GM19467 (cell line): ENCODE results near the gene SCD.
A peak's percentile ranks its signal among the peaks of the same experiment; 100 is the strongest.
"Not testable (repeated sequence)": the region's sequence is repeated elsewhere in the genome, so short reads cannot be mapped to it uniquely, and the experiment has no call there.

Experiments
- ATAC-seq: cut with Tn5 transposase; IDR thresholded peaks from one replicate; pipeline ENCODE4 v1.9.1; 2021; ENCODE audit warnings: mild to moderate bottlenecking, moderate library complexity; ENCODE audit not compliant: unreplicated experiment

SCD gene

DNA sequence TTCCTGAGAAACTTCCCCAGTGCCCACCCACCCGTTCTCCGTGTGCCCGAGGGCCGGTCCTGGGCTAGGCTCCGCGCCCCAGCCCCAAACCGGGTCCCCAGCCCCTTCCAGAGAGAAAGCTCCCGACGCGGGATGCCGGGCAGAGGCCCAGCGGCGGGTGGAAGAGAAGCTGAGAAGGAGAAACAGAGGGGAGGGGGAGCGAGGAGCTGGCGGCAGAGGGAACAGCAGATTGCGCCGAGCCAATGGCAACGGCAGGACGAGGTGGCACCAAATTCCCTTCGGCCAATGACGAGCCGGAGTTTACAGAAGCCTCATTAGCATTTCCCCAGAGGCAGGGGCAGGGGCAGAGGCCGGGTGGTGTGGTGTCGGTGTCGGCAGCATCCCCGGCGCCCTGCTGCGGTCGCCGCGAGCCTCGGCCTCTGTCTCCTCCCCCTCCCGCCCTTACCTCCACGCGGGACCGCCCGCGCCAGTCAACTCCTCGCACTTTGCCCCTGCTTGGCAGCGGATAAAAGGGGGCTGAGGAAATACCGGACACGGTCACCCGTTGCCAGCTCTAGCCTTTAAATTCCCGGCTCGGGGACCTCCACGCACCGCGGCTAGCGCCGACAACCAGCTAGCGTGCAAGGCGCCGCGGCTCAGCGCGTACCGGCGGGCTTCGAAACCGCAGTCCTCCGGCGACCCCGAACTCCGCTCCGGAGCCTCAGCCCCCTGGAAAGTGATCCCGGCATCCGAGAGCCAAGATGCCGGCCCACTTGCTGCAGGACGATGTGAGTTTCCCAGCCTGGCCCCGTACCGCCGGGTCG, at the start of gene SCD:
TSS of gene SCD (plus strand) at position 469 of the 803 bp plus-strand sequence. CDS start at position 741, 272 bp downstream.
- ATAC-seq = peak; percentile 81

DNA sequence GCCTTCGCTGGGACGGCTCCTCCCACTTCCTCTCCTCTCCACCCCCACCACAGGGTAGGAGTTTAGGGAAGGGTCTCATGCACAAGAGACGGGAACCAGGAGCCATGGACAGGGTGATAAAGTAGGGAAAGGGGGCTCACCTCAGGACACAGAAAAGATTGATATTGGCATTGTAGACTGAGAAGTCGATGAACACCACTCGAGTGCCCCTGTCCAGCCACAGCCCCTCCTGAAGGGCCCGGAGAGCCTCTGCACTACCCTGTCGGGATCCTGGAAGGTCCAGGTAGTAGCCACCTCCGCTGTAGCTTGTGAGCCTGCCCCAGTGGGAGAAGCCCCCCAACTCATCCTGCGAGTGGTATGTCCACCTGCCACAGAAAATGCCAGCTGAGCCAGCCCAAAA, 49.8 kb upstream of the SCD start:
- ATAC-seq = no peak

DNA sequence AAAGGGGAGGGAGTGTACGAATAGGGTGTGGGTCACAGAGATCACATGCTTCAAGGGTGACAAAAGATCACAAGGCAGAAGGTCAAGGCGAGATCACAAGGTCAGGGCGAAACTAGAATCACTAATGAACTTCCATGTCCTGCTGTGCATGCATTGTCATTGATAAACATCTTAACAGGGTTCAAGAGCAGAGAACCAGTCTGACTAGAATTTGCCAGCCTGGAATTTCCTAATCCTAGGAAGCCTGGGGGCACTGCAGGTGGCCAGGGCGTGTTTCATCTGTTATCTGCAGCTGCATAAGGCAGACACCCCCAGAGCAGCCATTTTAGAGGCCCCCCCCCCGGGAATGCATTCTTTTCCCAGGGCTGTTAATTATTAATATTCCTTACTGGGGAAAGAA, 45.9 kb upstream of the SCD start:
- ATAC-seq = not testable (repeated sequence)

DNA sequence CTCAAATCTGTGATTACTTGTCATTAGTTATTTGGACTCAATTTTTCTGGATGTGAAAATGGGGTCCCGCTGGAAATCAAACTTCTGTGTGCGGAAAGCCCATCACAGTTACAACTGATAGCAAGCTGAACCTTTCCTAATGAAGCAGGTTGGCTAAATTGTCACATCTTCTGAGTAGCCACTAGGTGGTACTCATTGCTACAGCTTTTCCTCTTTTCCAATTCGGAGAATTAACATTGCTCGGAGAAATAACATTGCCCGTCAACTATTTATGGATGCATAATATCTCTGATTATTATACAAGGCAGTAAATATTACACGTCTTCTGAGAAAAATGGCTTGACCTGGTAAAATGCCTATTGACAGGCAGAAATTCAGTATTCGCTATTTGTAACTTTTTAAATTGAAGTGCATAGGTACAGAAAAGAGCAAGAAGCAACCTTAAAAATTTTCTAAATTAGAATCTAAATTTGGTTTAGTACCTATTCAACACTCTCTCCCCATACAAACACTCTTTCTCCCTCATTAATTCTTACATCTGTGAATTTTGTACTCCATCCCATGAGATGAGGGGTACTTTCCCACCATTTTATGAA, 43.2 kb upstream of the SCD start:
- no peak for ATAC-seq

DNA sequence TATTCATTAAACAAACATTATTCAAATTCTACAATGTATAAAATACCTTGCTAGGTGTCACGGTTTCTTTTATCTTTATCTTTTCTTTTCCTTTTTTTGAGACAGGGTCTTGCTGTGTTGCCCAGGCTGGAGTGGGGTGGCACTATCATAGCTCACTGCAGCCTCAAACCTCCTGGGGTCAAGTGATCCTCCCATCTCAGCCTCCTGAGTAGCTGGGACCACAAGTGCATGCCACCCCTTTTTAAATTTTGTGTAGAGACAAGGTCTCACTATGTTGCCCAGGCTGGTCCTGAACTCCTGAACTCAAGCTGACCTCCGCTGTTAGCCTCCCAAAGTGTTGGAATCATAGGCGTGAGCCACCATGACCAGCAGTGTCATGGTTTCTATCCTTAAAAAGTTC, 42.6 kb upstream of the SCD start:
- no peak for ATAC-seq

DNA sequence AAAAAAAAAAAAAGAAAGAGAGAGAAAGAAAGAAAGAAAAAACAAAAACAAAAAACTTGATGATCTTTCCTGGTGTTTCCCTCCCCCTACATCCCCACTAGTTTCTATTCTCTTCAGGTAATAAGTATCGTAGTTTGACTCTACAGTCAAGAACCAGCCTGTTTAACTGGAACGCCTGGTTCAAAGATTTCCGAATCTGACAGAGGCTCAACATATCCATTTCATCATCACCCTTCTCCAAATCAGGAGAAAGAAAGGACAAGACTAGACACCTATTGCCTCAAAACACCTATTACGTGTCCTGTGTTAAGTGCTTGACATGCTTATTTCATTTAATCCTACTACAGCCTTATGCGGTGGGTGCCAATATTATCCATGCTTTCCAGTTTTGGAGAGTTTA, 40.2 kb upstream of the SCD start:
- ATAC-seq = no peak

DNA sequence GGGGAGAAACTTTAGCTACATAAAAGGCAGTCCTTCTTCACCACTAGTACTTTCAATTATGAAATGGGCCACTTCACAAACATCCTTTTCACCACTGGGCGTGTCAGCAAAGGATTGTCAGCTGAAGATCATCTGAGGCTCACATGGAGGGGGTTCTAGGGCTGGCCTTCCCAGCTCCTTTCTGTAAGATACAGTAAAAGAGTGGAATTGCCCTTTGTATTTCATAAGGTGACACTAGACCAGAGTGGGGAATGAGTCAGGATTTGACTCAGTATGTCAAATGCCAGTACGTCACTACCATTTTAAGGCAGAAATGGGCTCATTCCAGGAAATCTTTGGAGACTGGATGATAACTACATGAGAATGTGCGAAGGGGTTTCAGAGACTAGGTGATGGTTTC, 39.3 kb upstream of the SCD start:
- no peak for ATAC-seq

DNA sequence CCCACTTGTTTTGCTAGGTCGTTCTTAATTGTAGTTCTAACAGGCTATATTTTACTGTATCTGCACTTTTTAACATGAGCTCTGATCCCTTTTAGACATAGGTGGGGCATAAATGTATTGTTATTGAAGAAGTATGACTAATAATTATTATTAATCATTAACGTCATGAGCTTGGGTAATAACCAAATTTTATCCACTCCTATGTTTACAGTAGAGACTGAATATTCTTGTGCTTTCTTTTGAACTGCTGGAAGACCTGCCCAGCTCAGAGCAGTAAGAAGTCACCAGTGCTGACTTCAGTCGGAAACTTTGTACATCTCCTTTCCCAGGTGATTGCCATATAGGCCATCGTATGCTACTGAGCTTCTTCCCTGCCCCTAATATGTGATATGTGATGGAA, 35.7 kb upstream of the SCD start:
- no peak for ATAC-seq

DNA sequence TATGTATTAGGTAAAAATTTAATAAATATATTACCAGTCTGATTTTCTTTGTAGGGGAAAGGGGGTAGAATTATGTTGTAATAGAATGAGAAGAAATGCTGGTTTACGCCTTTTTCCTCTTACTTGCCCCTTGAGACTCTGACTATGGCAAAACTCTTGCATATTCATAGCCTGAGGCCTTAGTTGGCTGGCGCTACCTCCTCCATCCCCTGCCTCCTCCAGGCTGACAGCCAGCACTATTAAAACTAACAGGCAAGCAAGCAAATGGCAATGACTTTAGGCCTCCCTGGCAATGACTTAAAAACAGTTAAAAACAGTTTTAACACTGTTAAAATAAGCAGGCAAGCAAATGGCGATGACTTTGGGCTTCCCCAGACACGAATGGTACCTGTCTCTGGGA, 31.4 kb upstream of the SCD start:
- ATAC-seq = no peak

DNA sequence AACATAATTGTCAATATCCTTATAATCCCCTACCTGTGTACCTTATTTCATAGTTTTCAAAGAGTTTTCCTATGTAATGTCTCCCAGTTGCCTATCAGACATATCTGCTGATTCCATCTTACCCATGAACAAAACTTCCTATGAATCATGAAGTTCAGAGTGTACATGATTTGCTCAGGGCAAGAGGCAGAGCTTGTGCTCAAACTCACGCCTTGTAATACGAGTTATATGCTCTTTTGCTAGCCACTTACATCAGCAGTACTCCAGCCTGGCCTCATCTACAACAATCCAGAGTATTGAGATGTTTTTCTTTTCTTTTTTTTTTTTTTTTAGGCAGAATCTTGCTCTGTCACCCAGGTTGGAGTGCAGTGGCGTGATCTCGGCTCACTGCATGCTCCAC, 28.8 kb upstream of the SCD start:
- ATAC-seq = no peak

DNA sequence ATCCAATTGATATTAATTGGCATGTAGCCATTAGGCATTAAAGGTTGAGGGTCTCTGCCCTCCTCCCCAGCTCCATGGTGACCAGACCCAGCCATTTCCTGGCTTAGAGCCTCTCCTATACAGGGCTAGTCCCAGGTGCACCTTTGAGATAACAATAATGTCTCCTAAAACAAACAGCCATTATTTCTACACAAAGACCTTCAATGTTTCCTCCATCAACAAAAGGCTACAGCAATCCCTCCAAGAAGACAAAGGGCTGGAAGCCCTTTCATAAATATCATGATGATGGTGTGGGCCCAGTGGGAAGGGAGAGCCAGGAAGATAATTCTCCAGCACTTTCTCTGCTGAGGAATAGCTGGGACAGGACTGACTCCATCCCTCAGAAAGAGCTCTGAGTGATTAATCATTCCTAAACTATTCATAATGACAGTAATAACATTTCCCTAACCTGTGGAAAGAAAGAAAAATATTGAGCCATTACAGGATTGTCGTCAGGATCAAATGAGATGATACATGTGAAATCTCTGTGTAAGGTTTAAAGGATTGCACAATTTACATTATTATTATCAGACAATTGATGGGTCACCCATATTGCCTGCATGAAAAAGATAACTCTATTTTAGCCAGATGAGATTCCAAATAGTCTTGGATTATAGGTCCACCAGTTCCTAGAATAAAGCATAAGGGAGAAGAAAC, 27.2 kb upstream of the SCD start:
- no peak for ATAC-seq

DNA sequence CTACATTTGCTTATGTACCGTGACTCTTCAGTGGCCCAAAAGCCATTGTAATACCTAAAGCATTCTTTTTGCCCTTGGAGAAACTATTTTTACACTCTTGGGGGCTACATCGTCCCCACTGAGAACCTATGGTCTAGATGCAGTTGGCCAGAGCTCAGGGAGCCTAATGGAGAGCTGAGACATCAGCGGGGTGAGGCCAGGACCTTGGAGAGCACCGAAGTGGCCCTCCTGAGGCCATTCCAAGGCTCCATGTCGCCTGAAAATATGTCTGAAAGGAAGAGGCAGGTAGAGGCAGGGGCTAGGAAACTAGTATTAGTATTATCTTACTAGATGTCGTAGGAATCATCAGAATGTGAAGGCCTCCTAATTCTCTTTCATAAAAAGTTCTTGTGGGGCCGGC, 21.9 kb upstream of the SCD start:
- no peak for ATAC-seq

DNA sequence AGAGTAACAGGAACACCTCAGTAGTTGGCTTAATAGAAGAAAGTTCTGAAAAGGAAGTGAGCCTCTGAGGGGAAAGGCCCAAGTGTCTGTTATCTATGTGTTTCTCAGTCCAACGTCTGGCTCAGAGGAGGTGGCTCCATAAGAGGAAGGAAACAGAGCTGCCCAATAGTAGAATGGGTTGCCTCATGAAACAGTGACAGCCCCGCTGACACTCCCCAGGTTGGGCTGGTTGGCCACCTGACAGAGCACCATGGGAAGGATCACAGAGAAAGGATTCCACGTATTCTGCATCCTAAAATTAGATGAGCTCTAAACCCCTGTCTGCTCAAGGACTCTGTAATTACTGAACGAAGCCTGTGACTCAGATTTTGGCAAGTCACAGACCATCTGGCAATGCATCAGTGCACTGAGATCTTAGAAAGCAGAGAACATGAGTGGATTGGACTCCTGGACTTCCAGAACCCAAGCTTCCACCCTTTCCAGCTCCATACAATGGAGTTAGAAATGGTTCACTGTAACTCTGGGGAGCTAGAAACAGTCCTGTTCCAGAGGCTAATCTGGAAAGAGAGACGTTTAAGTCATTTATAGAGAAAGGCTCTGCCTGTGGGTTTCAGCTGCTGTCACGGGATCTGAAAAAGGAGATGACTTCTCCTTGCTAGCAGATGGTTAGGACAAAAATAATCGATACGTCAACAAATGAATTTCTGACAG, 19.9 kb upstream of the SCD start:
- peak; percentile 95 for ATAC-seq

DNA sequence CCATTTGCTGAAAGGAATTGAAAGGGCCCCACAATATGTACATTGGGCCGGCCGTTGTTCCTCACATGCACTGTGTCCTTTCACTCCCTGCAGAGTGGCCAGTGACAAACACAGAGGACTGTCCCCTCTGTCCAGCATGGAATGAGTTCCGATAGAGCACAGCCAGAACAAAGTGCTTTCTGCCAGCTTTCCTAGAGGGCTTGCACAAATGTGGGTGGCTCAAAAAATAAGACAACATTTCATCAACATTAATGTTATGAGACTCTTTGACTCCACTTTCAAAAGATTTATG, 19.4 kb upstream of the SCD start:
- ATAC-seq = no peak

DNA sequence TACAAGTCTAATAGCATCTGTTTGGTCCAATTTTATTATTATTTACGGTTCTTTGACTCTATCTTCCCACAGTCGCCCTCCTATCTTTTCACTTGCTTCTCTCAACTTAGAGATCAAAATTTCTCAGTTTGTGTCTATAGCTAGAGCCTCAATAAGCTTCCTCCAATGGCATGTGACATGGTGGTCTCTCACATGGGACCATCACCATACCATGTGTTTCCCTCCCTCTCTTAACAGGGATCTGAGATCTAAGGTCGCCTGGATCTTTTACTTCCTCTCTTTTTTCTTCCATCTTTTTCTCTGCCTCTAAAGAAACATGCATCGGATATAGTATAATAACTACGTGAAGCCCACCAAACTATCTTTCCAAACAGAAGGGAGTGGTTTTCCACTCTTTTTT, 18.8 kb upstream of the SCD start:
- no peak for ATAC-seq

DNA sequence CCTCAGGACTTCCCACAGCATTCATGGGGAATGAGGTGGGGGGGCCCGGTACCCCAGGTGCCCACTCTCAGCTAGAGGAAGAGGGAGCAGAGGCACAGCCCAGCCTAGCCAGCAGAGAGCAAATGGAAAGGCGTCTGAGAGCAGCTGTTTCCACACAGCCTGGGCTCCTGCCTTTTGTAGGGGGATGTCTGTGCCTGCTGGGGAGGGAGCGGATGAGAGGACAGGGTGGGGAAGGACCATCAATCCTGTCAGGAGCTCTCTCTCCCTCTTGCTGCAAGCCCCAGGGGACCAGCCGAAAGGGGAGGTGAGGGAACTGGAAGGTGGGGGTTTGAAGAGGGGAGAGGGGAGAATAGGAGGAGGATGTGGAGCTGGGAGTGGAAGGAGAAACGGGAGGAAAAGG, 17.0 kb upstream of the SCD start, which contains the start of gene PKD2L1:
TSS of gene PKD2L1 (minus strand) at position 150 of the 400 bp plus-strand sequence. CDS start at position 25, 125 bp downstream.
- no peak for ATAC-seq

DNA sequence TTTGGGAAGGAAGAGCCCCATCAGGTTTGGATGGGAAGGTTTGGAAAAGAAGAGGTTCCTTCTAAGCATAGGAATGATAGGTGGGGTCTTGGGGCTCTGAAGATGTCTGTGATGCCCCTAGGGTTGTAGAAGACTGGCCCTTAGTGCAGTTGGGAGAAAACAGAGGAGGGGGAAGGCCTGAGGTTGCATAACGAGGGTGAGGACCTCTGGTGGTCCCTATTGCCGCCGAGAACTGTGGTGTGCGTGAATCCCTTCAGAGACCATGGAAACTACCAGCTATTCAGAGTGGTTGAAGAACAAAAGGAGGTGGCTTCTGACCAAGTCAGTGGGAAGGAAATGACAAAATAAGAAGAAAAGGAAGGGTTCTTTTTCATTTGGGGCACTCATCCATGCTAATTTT, 13.9 kb upstream of the SCD start:
- ATAC-seq = no peak

DNA sequence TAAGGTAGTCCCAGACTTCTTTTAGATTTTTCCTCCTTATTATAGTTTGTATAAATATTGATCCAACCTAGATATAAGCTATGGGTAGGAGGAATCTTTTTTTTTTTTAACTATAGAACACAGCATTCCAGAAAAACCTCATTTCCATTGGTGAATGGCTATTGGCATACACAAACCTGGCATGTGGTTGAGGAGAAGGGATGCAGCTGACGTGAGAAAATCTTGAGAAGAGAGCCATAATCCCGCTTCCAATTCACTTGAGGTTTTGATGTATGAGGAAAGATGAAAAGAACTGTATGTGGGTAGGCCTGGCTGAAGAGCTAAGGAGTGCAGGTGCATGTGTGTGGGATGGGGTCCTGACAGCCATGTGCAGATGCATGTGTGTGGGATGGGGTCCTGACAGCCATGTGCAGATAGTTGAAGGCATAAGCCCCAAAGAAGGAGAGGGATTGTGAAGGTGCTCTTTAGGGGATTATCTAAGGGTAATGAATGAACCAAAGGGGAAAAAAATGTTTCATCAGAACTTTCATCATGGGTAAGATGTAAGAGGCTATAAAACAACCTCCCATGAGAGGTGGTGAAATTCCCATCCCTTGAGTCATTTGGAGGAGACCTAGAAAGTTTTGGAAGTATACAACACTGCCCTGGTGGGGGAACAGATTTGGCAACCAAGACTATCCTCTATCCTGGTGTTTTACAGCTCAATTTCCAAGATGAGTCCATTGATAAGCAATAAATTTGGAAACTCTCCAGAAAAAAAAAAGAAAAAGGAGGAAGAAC, 13.2 kb upstream of the SCD start:
- no peak for ATAC-seq

DNA sequence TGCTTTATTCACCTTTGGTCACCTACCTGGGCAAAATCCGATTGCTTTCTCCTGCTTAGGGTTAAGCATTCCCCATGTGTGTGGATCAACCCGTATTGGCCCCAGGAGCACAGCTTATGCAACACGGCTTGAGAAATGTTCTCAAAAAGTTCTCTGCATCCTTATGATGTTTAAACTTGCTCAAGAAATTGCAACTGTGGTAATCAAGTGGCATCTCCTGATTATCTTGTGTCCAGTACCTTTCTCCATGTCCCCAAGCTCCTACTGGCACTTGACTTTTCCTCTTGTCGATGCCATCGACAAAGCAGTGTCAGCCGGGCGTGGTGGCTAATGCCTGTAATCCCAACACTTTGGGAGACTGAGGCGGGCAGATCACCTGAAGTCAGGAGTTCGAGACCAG, 12.3 kb upstream of the SCD start:
- ATAC-seq = no peak

DNA sequence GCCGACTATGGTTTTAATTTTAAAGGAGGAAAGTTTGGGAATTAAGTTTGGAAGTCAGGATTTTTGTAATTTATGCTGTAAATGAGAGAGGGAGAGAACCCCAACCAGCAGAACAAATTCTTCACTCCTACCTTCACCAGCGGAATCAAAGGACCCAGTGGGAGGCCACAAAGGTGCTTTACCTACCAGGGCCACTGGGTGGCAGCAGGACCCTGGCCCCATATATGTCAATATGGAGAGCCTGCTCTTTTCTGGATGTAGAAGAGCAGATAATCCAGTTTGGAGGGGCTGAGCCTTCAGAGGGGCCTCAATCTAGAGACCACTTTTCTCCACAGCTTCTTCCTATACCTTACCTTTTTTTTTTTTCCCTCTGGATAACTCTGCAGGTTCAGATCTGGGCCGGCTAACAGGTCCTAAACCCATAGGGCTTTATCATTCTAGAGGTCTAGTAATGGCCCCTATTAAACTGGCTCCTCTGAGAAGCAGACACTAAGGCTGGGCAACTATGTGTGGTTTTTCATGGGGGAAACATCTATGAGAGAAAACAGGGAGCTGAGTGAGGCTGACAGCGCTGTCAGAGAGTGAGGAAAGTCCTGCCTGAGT, 8.5 kb upstream of the SCD start:
- no peak for ATAC-seq
